Cardiac atrium fibroblast (primary cell): ENCODE measurements around the gene SARNP. TPM values are rescaled to one million over a fixed set of nuclear protein-coding genes. Genes with fewer than 3 reads are reported as not detected.

Source experiments
- total RNA-seq: library from RNA; depleted of rRNA; stranded (reverse); fragments of >200 nt; gene quantifications from 2 replicates; pipeline ENCODE4 v1.2.3, GENCODE V29; 2015

SARNP gene
- total RNA-seq: 73.1 and 79.1 TPM in 2 replicates

GRCh38 chr12:55817345-55818139 is at the start of gene SARNP, which contains the start of gene ORMDL2:
TSS of gene SARNP (minus strand) at chr12:55817724. CDS start at chr12:55817701, 23 bp downstream.
TSS of gene ORMDL2 (plus strand) at chr12:55818041. CDS start at chr12:55819000, 959 bp downstream.

GRCh38 chr12:55842681-55843429 is 25.3 kb upstream of the SARNP start, which contains the start of gene MMP19:
TSS of gene MMP19 (minus strand) at chr12:55842936. CDS start at chr12:55842830, 106 bp downstream.

GRCh38 chr12:55742719-55743405 is 74.7 kb downstream of the SARNP start, which contains the start of gene GDF11:
TSS of gene GDF11 (plus strand) at chr12:55743122. CDS start at chr12:55743317, 195 bp downstream.

GRCh38 chr12:55728939-55729818 is 88.3 kb downstream of the SARNP start, which contains the start of gene CD63:
TSS of gene CD63 (minus strand) at chr12:55729009. CDS start at chr12:55728341, 668 bp downstream.

GRCh38 chr12:55720071-55720564 is 97.4 kb downstream of the SARNP start, which contains the start of gene RDH5:
TSS of gene RDH5 (plus strand) at chr12:55720393. CDS start at chr12:55721185, 792 bp downstream.

GRCh38 chr12:55715833-55716581 is 101.5 kb downstream of the SARNP start, which contains the start of gene BLOC1S1:
TSS of gene BLOC1S1 (plus strand) at chr12:55716046. CDS start at chr12:55716052, 6 bp downstream.

GRCh38 chr12:55707841-55708694 is 109.5 kb downstream of the SARNP start, which contains the start of gene ITGA7:
TSS of gene ITGA7 (minus strand) at chr12:55707904. CDS start at chr12:55707682, 222 bp downstream.

Other genes starting within 250 kb of the SARNP start
- not detected in 2 replicates for gene OR2AP1, start 245.3 kb downstream of the SARNP start, total RNA-seq
- not detected in 2 replicates for gene OR10P1, start 180.8 kb downstream of the SARNP start, total RNA-seq
- gene ITGA7, start 109.8 kb downstream of the SARNP start, total RNA-seq: 4.0 and 6.8 TPM in 2 replicates
- gene BLOC1S1, start 101.7 kb downstream of the SARNP start, total RNA-seq: 89.1 and 122 TPM in 2 replicates
- 7.2 and 10.0 TPM in 2 replicates for gene RDH5, start 97.3 kb downstream of the SARNP start, total RNA-seq
- gene CD63, start 88.7 kb downstream of the SARNP start, total RNA-seq: 1,164 and 1,497 TPM in 2 replicates
- 5.6 and 7.1 TPM in 2 replicates for gene GDF11, start 74.6 kb downstream of the SARNP start, total RNA-seq
- gene ORMDL2, start 317 bp upstream of the SARNP start, total RNA-seq: 20.4 and 24.9 TPM in 2 replicates
- gene DNAJC14, start 11.9 kb upstream of the SARNP start, total RNA-seq: 37.4 and 40.2 TPM in 2 replicates
- gene MMP19, start 25.2 kb upstream of the SARNP start, total RNA-seq: 34.8 and 40.3 TPM in 2 replicates
- 36.5 and 36.8 TPM in 2 replicates for gene PYM1, start 110.2 kb upstream of the SARNP start, total RNA-seq
- gene DGKA, start 113.4 kb upstream of the SARNP start, total RNA-seq: 22.4 and 34.2 TPM in 2 replicates
- 3.1 and 9.9 TPM in 2 replicates for gene PMEL, start 148.3 kb upstream of the SARNP start, total RNA-seq
- gene CDK2, start 149.1 kb upstream of the SARNP start, total RNA-seq: 16.8 and 26.2 TPM in 2 replicates
- 54.9 and 61.6 TPM in 2 replicates for gene RAB5B, start 156.4 kb upstream of the SARNP start, total RNA-seq
- gene SUOX, start 179.6 kb upstream of the SARNP start, total RNA-seq: 8.3 and 12.3 TPM in 2 replicates
- gene IKZF4, start 203.3 kb upstream of the SARNP start, total RNA-seq: 0.90 and 1.1 TPM in 2 replicates
- gene RPS26, start 224.2 kb upstream of the SARNP start, total RNA-seq: 2,251 and 2,313 TPM in 2 replicates